ENCODE results near the gene ARHGAP22.

- TF ChIP-seq CTCF (IDR thresholded peaks at IDR 0.05; ENCODE audit: insufficient read depth, low read depth, low read length) (no peak), EZH2 (IDR thresholded peaks at IDR 0.05; ENCODE audit: insufficient read depth, low read length) (no peak)
These were observed 53.9 kb downstream of the ARHGAP22 start for GRCh38 chr10:48550977-48551376.

All from astrocyte (in vitro differentiated cells and primary cell).